K562 (cell line): ENCODE results near the gene RIPOR2. TPM values are rescaled to one million over a fixed set of nuclear protein-coding genes. Genes with fewer than 3 reads are reported as not detected.

Experiments used
- ATAC-seq: fragments of 200-7000 bp; cut with Tn5 transposase; 3 replicates; pipeline ENCODE4 v1.9.1; 2020; ENCODE audit warnings: moderate library complexity
- BruUV-seq: library from RNA; stranded (reverse); fragments of 400-500 nt; replicated peaks from 2 replicates; lab custom pipeline; 2021; lab: Mats Ljungman, UMichigan
- CTCF ChIA-PET: fragments of 300-600 bp; formaldehyde crosslinking; extraction: SDS; loops from one replicate; lab custom pipeline; 2021; ENCODE audit warnings: low intra/inter-chr PET ratio; lab: Yijun Ruan, JAX
- POLR2A ChIA-PET: fragments of 300-600, 350-650 bp; sonication (Branson Sonifier 250); formaldehyde crosslinking; extraction: SDS; loops from one replicate; lab custom pipeline; 2021; ENCODE audit warnings: antibody characterized with exemption, inconsistent platforms; lab: Yijun Ruan, JAX
- DNase-seq, 4 experiments: peaks; one replicate each; pipeline versions ENCODE4 v3.0.0 to v3.0.0-alpha.2; 2011 to 2018; ENCODE audit warnings: low spot score in 3 of 4, mixed read lengths in 3 of 4; ENCODE audit errors: extremely low read depth in 1 of 4
- FAIRE-seq: peaks from 2 replicates; lab custom pipeline; 2011; peaks lifted over from hg19 to GRCh38; lab: Jason Lieb, UNC
- H2AFZ ChIP-seq: 2 replicates; pipeline ENCODE4 v1.6.0; 2011; ENCODE audit warnings: low read depth, low read length, control low read depth, inconsistent platforms
- H3K27ac ChIP-seq: fragments of 200-600 bp; 3 replicates; pipeline ENCODE4 v1.8.0; 2011; ENCODE audit warnings: low read depth, mild to moderate bottlenecking, control low read depth, inconsistent platforms, low read length, moderate library complexity, mixed read lengths; ENCODE audit errors: extremely low read depth
- H3K27me3 ChIP-seq, 2 experiments: fragments of 300-600 bp in 1 of 2; 2 replicates in 1 of 2; 3 replicates in 1 of 2; pipeline versions ENCODE4 v1.6.0 to v1.8.0; 2011; ENCODE audit warnings: inconsistent platforms in 2 of 2, low read length in 2 of 2, mild to moderate bottlenecking in 1 of 2, mixed read lengths in 1 of 2, moderate library complexity in 1 of 2; ENCODE audit not compliant: control insufficient read depth in 2 of 2, insufficient read depth in 2 of 2
- H3K36me3 ChIP-seq: fragments of 300-600 bp; 3 replicates; pipeline ENCODE4 v1.8.0; 2011; ENCODE audit warnings: mild to moderate bottlenecking, low read length, inconsistent platforms; ENCODE audit not compliant: control insufficient read depth, insufficient read depth
- H3K4me1 ChIP-seq, 2 experiments: fragments of 200-600 bp in 1 of 2; replicated peaks in 1 of 2; 2 replicates in 1 of 2; 3 replicates in 1 of 2; pipeline versions ENCODE4 v1.5.1 to v1.8.0; 2011; ENCODE audit warnings: inconsistent platforms in 2 of 2, low read length in 2 of 2, mild to moderate bottlenecking in 1 of 2, mixed read lengths in 1 of 2, moderate library complexity in 1 of 2; ENCODE audit not compliant: control insufficient read depth in 2 of 2, insufficient read depth in 2 of 2
- H3K4me2 ChIP-seq: 2 replicates; pipeline ENCODE4 v1.6.1; 2011; ENCODE audit warnings: low read length, control low read depth, inconsistent platforms, mixed read lengths; ENCODE audit not compliant: insufficient read depth
- H3K4me3 ChIP-seq: fragments of 200-600 bp; sonication (generic), shearing (Covaris generic); 2 replicates; pipeline ENCODE4 v1.5.1; 2016; ENCODE audit warnings: control low read depth, inconsistent platforms
- H3K79me2 ChIP-seq: fragments of 200-600 bp; 3 replicates; pipeline ENCODE4 v1.8.0; 2011; ENCODE audit warnings: low read length, inconsistent platforms; ENCODE audit not compliant: control insufficient read depth, insufficient read depth
- H3K9ac ChIP-seq, 2 experiments: 2 replicates each; pipeline versions ENCODE4 v1.6.0 to v1.6.1; 2011; ENCODE audit warnings: low read depth in 2 of 2, low read length in 2 of 2, control low read depth in 1 of 2, inconsistent platforms in 1 of 2, mild to moderate bottlenecking in 1 of 2, mixed read lengths in 1 of 2; ENCODE audit not compliant: insufficient read depth in 1 of 2
- H3K9me1 ChIP-seq: one replicate; pipeline ENCODE4 v1.6.0; 2011; ENCODE audit warnings: inconsistent platforms, mild to moderate bottlenecking, low read length, moderate library complexity; ENCODE audit not compliant: control insufficient read depth, insufficient read depth
- H3K9me3 ChIP-seq: replicated peaks from 2 replicates; pipeline ENCODE4 v1.5.1; 2011; ENCODE audit warnings: low read depth, low read length, inconsistent platforms; ENCODE audit not compliant: control insufficient read depth, insufficient read depth
- H4K20me1 ChIP-seq: replicated peaks from 2 replicates; pipeline ENCODE4 v1.6.1; 2011; ENCODE audit warnings: low read length, inconsistent platforms, mixed read lengths; ENCODE audit not compliant: control insufficient read depth, insufficient read depth
- HMG20B ChIP-seq: fragments of 250-450 bp; sonication (Bioruptor Pico); IDR thresholded peaks from 2 replicates; pipeline ENCODE4 v1.5.0; 2021; ENCODE audit warnings: mild to moderate bottlenecking
- JUN ChIP-seq, 2 experiments: sonication (generic) in 1 of 2; formaldehyde crosslinking in 1 of 2; IDR thresholded peaks; 2 replicates each; pipeline versions ENCODE4 v1.6.1 to v1.8.0; 2012 to 2022; ENCODE audit warnings: borderline replicate concordance in 2 of 2, mild to moderate bottlenecking in 2 of 2, improper control_type of control experiment in 1 of 2, low read depth in 1 of 2, low read length in 1 of 2, missing genetic modification reagents in 1 of 2
- POLR2AphosphoS2 ChIP-seq: IDR thresholded peaks from 2 replicates; pipeline ENCODE4 v1.6.1; 2012; ENCODE audit warnings: low read length, improper control_type of control experiment
- RFX7 ChIP-seq: fragments of 250-450 bp; sonication (Bioruptor Pico); IDR thresholded peaks from 2 replicates; pipeline ENCODE4 v1.5.1; 2021; ENCODE audit warnings: mild to moderate bottlenecking
- SAP30 ChIP-seq: fragments of 200-600 bp; sonication (generic); IDR thresholded peaks from 2 replicates; pipeline ENCODE4 v1.6.1; 2012; ENCODE audit warnings: borderline replicate concordance, low read depth, mild to moderate bottlenecking, moderate library complexity, low read length, control low read depth, inconsistent platforms; ENCODE audit not compliant: insufficient read depth, poor library complexity, severe bottlenecking
- SETDB1 ChIP-seq: IDR thresholded peaks from one replicate; pipeline ENCODE4 v1.6.1; 2012; ENCODE audit warnings: low read length, control low read depth, inconsistent platforms
- STAT5B ChIP-seq: fragments of 250-450 bp; sonication (Bioruptor Pico); IDR thresholded peaks from 2 replicates; pipeline ENCODE4 v1.8.0; 2021; ENCODE audit warnings: mild to moderate bottlenecking, inconsistent platforms
- ZNF165 ChIP-seq: fragments of 250-450 bp; sonication (Bioruptor Pico); IDR thresholded peaks from 2 replicates; pipeline ENCODE4 v1.4.0; 2020; ENCODE audit warnings: borderline replicate concordance
- ZNF75A ChIP-seq: fragments of 450-650 bp; formaldehyde crosslinking; IDR thresholded peaks from 2 replicates; pipeline ENCODE4 v1.4.0; 2020; ENCODE audit warnings: mild to moderate bottlenecking
- WGBS: fragments of 100-300 bp; shearing (Covaris generic); methylation state at CpG from one replicate; pipeline ENCODE4 v1.1.6; 2016; ENCODE audit warnings: low coverage, mixed read lengths; ENCODE audit not compliant: insufficient coverage; ENCODE audit errors: missing lambda C conversion rate; 5-methylcytosine and 5-hydroxymethylcytosine counted together
- in situ Hi-C: fragments of 300-500 bp; cut with MboI; formaldehyde crosslinking; loops from 4 replicates; pipeline ENCODE4 v1.15.0; 2018; ENCODE audit warnings: inconsistent platforms, mixed read lengths
- intact Hi-C: fragments of 100-400 bp; cut with micrococcal nuclease; formaldehyde crosslinking; loops from 2 replicates; pipeline ENCODE4 v1.14.2; 2022
- polyA plus RNA-seq, 8 experiments: library from polyadenylated mRNA; depleted of rRNA in 4 of 8; stranded (reverse) in 5 of 8; unstranded in 3 of 8; fragments of >200 nt; fragmentation: Nextera tagmentation in 2 of 8; fragmentation: Illumina TruSeq in 1 of 8; extraction: Ambion mirVana in 2 of 8; extraction: Trizol in 1 of 8; gene quantifications; 2 replicates each; pipeline versions ENCODE4 v1.2.1 to v1.2.3, GENCODE V29; 2011 to 2014; ENCODE audit warnings: inconsistent platforms in 1 of 8, missing spikeins in 1 of 8
- total RNA-seq, 7 experiments: library from RNA; depleted of rRNA in 6 of 7; stranded (reverse); fragments of >200 nt in 6 of 7; fragmentation: Illumina TruSeq in 2 of 7; extraction: Trizol in 2 of 7; gene quantifications; 2 replicates each; pipeline versions ENCODE4 v1.2.1 to v1.2.3, GENCODE V29; 2011 to 2021; ENCODE audit warnings: low replicate concordance in 1 of 7
- TF ChIP-seq, protein P1 (sequence below): fragments of 250-450 bp; sonication (Bioruptor Pico); IDR thresholded peaks from 2 replicates; pipeline ENCODE4 v1.5.0; 2021; ENCODE audit warnings: mild to moderate bottlenecking, moderate library complexity
- TF ChIP-seq, protein P2 (sequence below): sonication (generic); formaldehyde crosslinking; IDR thresholded peaks from 2 replicates; pipeline ENCODE4 v1.9.0; 2022; ENCODE audit warnings: mild to moderate bottlenecking, missing genetic modification reagents

Gene RIPOR2
- total and polyA plus RNA-seq, 9 of the 15 experiments (the other 6 are each of a cell fraction or from before 2014, with no cell fraction given) = 0.04 to 1.0 (median 0.47) TPM; not detected in 2

DNA sequence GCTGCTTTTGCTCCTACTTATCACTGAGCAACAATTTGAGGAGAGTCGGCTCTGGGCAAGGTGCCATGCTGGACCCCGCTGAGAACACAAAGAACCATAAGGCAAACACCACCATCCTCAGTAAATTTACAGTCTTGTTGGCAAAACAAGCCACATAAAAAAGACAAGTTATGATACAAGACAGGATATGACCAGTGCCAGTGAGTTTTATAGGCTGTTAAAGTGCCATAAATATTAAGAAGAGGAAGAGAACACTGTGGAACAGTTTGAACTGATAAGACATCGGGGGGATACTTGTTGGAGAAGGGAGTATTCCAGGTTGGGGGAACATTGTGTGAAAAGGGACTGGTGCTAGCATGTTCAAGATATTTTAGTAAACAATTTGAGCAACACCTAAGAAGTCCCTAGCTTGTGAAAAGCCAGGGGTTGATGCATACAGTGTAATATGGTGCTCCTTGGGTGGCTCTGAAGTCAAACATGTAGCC, 25.3 kb upstream of the RIPOR2 start:
- CTCF ChIA-PET = no interaction called here
- POLR2A ChIA-PET = no interaction called here
- no peak for FAIRE-seq
- Histone ChIP-seq H3K9ac (no peak overlapping the region), H3K9me1 (no peaks in the 10 kb centered on the region), H2AFZ (no peak overlapping the region), H3K27me3 (peaks cover 0 to 4% of the 10 kb centered on the region in 2 experiments; a peak in 3 of 5 replicates), H3K4me3 (no peak overlapping the region), H3K4me2 (no peak overlapping the region), H3K79me2 (no peaks in the 10 kb centered on the region), H3K9me3 (no peaks in the 10 kb centered on the region), H3K36me3 (no peaks in the 10 kb centered on the region), H3K4me1 (no peaks in the 10 kb centered on the region), H4K20me1 (no peaks in the 10 kb centered on the region), H3K27ac (no peak overlapping the region)
- intact Hi-C loops = no loop called here
- WGBS = 0% methylated on average over 3 of the region's 3 CpGs
- DNase-seq = no peak
- in situ Hi-C loops = no loop called here
- TF ChIP-seq STAT5B = no peak
- no peak for ATAC-seq
- BruUV-seq = no TSS peak

DNA sequence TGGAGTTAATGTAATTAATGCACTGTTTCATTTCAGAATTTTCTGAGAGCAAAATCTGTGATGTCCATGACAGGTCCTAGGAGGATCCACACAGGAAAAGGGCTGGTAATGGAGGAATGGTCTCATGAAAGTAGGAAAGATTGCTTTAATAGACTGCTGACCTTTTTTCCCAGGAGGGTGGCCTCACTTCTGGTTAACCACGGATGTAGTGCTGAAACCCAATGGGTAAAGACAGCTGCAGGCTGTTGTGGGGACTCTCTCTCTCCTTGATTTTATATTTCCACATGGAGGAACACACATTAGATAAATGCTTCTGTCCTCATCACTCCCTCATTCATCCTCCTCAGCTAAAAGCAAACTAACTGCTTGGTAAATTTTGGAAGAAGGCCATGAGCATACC, 23.6 kb upstream of the RIPOR2 start:
- Histone ChIP-seq H2AFZ (no peak overlapping the region), H3K4me3 (no peak overlapping the region), H3K27me3 (peaks cover 0 to 4% of the 10 kb centered on the region in 2 experiments; a peak in 3 of 5 replicates), H3K4me2 (no peak overlapping the region), H4K20me1 (no peaks in the 10 kb centered on the region), H3K4me1 (no peaks in the 10 kb centered on the region), H3K9ac (no peak overlapping the region), H3K9me3 (no peaks in the 10 kb centered on the region), H3K9me1 (no peaks in the 10 kb centered on the region), H3K79me2 (no peaks in the 10 kb centered on the region), H3K36me3 (no peaks in the 10 kb centered on the region), H3K27ac (no peak overlapping the region)
- in situ Hi-C loops (no loop called here), intact Hi-C loops (no loop called here)
- 0% methylated on average over 1 of the region's 1 CpG for WGBS
- no TSS peak for BruUV-seq
- no peak for ATAC-seq
- no peak for FAIRE-seq
- no peak for DNase-seq
- ChIA-PET POLR2A (no interaction called here), CTCF (no interaction called here)
- TF ChIP-seq, protein P1, sequence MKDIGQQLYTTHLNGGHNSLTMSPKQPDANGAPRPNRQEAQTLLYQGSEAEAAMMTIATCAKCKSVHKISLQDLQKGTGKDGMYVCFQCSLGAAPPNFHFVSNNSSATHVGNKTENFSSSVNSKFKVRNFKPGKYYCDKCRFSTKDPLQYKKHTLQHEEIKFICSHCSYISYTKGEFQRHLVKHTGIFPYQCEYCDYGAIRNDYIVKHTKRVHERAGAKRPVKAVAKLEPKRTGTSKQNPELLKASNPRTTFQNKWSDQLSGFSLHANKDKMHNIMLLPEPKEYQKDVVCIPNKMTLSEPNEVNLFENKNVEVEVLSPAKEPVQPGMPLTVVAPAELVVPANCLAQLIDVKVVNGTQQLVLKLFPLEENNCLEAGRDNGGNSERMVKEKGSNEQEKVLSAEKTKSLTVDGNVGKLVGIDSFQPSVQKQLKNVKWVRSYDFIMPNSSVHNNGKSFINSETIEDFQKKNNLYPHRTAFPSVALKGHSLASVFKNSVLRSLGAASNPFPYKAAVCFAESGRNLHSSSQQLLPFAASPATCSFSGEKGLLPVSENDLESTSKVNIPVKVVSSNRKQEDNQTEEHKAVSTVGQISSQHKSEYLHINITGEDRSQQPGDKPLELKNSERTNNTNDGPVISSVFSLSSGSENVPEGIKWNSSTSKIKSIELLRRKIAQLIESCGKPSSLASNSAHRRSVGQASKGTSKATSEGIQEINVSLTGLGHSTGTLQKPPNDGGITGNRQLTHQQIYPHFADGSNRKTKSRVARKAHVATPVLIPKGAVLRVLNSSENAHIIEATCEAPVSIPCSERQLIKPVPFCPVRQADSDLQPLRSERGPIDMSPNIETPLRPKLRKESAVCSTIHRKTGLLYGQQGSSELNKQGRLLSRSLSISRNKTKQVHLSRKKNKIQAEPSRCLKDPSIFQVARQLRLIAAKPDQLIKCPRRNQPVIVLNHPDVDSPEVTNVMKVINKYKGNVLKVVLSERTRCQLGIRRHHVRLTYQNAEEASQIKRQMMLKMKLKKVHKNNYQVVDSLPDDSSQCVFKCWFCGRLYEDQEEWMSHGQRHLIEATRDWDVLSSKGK = no peak
- TF ChIP-seq JUN (IDR thresholded peaks at IDR 0.05; ENCODE audit: borderline replicate concordance, low read depth, low read length) (no peak), JUN (CRISPR knock-in tag; IDR thresholded peaks at IDR 0.05; ENCODE audit: borderline replicate concordance) (no peak), SAP30 (no peak), SETDB1 (no peak), RFX7 (no peak), HMG20B (CRISPR knock-in tag) (no peak), POLR2AphosphoS2 (no peak), ZNF75A (no peak), ZNF165 (CRISPR knock-in tag) (no peak)
- TF ChIP-seq, protein P2, sequence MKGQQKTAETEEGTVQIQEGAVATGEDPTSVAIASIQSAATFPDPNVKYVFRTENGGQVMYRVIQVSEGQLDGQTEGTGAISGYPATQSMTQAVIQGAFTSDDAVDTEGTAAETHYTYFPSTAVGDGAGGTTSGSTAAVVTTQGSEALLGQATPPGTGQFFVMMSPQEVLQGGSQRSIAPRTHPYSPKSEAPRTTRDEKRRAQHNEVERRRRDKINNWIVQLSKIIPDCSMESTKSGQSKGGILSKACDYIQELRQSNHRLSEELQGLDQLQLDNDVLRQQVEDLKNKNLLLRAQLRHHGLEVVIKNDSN (CRISPR knock-in tag) = no peak
